ENCODE data around the gene ZNF333. TPM values are rescaled to one million over a fixed set of nuclear protein-coding genes. Genes with fewer than 3 reads are reported as not detected.

Gene ZNF333
- total RNA-seq, 2 donors from 2014 or later: 16.2 to 19.8 TPM

GRCh38 chr19:14735915-14736314 lies 46.1 kb downstream of the ZNF333 start:
- no peaks in the 10 kb centered on the region for H3K27me3 Mint-ChIP-seq (ENCODE audit: insufficient read depth)
- no peaks in the 10 kb centered on the region for H3K4me1 ChIP-seq (ENCODE audit: control insufficient read depth, insufficient read depth, low read length)
- H3K9ac ChIP-seq (ENCODE audit: extremely low read depth, low read length, poor library complexity, severe bottlenecking): no peak overlapping the region
- no peak overlapping the region for H3K27ac Mint-ChIP-seq
- no peaks in the 10 kb centered on the region for H3K36me3 ChIP-seq (ENCODE audit: control insufficient read depth, insufficient read depth, low read length)
- WGBS, 2 experiments (ENCODE audit: insufficient coverage in 1 of 2, insufficient read length in 1 of 2): 60 to 65% methylated on average over 4 of the region's 5 CpGs
- H3K27me3 ChIP-seq (ENCODE audit: control insufficient read depth, insufficient read depth, low read length, poor library complexity, severe bottlenecking): no peaks in the 10 kb centered on the region
- TF ChIP-seq CTCF (conservative IDR thresholded peaks at IDR 0.05): no peak
- DNase-seq: no peak
- no peaks in the 10 kb centered on the region for H3K4me1 Mint-ChIP-seq
- peaks cover 63% of the 10 kb centered on the region for H3K9me3 ChIP-seq (ENCODE audit: control insufficient read depth, low read length)
- H3K4me3 Mint-ChIP-seq: no peak overlapping the region
- H3K27ac ChIP-seq (ENCODE audit: low read depth, low read length): no peak overlapping the region
- H3K9me3 Mint-ChIP-seq: peaks cover 70% of the 10 kb centered on the region
- no peak overlapping the region for H3K4me3 ChIP-seq (ENCODE audit: low read length)
- H3K36me3 Mint-ChIP-seq (ENCODE audit: low read depth): no peaks in the 10 kb centered on the region

- Histone ChIP-seq H3K27me3 (ENCODE audit: control insufficient read depth, insufficient read depth, low read length, poor library complexity, severe bottlenecking) (no peaks in the 10 kb centered on the region), H3K4me1 (ENCODE audit: control insufficient read depth, insufficient read depth, low read length) (no peaks in the 10 kb centered on the region), H3K36me3 (ENCODE audit: control insufficient read depth, insufficient read depth, low read length) (no peaks in the 10 kb centered on the region), H3K9ac (ENCODE audit: extremely low read depth, low read length, poor library complexity, severe bottlenecking) (no peak overlapping the region), H3K27ac (ENCODE audit: low read depth, low read length) (no peak overlapping the region), H3K9me3 (ENCODE audit: control insufficient read depth, low read length) (peaks cover 31% of the 10 kb centered on the region), H3K4me3 (ENCODE audit: low read length) (no peak overlapping the region)
- no peak for TF ChIP-seq CTCF (conservative IDR thresholded peaks at IDR 0.05)
- H3K36me3 Mint-ChIP-seq (ENCODE audit: low read depth): no peaks in the 10 kb centered on the region
- H3K9me3 Mint-ChIP-seq: peaks cover 46% of the 10 kb centered on the region
- no peaks in the 10 kb centered on the region for H3K27me3 Mint-ChIP-seq (ENCODE audit: insufficient read depth)
- 81 to 92% methylated on average over 2 to 3 of the region's 4 CpGs for WGBS, 2 experiments (ENCODE audit: insufficient coverage in 1 of 2, insufficient read length in 1 of 2)
- DNase-seq: no peak
- H3K27ac Mint-ChIP-seq: no peak overlapping the region
- H3K4me1 Mint-ChIP-seq: no peaks in the 10 kb centered on the region
- no peak overlapping the region for H3K4me3 Mint-ChIP-seq
These were observed 57.0 kb downstream of the ZNF333 start for GRCh38 chr19:14746886-14747285.

GRCh38 chr19:14748601-14749000 lies 58.8 kb downstream of the ZNF333 start:
- no peak for TF ChIP-seq CTCF (conservative IDR thresholded peaks at IDR 0.05)
- no peaks in the 10 kb centered on the region for H3K27me3 ChIP-seq (ENCODE audit: control insufficient read depth, insufficient read depth, low read length, poor library complexity, severe bottlenecking)
- H3K9ac ChIP-seq (ENCODE audit: extremely low read depth, low read length, poor library complexity, severe bottlenecking): no peak overlapping the region
- H3K36me3 ChIP-seq (ENCODE audit: control insufficient read depth, insufficient read depth, low read length): no peaks in the 10 kb centered on the region
- Mint-ChIP-seq H3K36me3 (ENCODE audit: low read depth) (no peaks in the 10 kb centered on the region), H3K9me3 (peaks cover 32% of the 10 kb centered on the region), H3K27me3 (ENCODE audit: insufficient read depth) (no peaks in the 10 kb centered on the region), H3K4me1 (no peaks in the 10 kb centered on the region), H3K27ac (no peak overlapping the region), H3K4me3 (no peak overlapping the region)
- no peak overlapping the region for H3K4me3 ChIP-seq (ENCODE audit: low read length)
- H3K9me3 ChIP-seq (ENCODE audit: control insufficient read depth, low read length): peaks cover 16% of the 10 kb centered on the region
- no peak for DNase-seq
- no peak overlapping the region for H3K27ac ChIP-seq (ENCODE audit: low read depth, low read length)
- 74 to 75% methylated on average over 4 to 5 of the region's 6 CpGs for WGBS, 2 experiments (ENCODE audit: insufficient coverage in 1 of 2, insufficient read length in 1 of 2)
- no peaks in the 10 kb centered on the region for H3K4me1 ChIP-seq (ENCODE audit: control insufficient read depth, insufficient read depth, low read length)
